ENCODE measurements around the gene TCHH.
"Not testable (repeated sequence)": the region's sequence is repeated elsewhere in the genome, so short reads cannot be mapped to it uniquely, and the experiment has no call there.

Gene TCHH

DNA sequence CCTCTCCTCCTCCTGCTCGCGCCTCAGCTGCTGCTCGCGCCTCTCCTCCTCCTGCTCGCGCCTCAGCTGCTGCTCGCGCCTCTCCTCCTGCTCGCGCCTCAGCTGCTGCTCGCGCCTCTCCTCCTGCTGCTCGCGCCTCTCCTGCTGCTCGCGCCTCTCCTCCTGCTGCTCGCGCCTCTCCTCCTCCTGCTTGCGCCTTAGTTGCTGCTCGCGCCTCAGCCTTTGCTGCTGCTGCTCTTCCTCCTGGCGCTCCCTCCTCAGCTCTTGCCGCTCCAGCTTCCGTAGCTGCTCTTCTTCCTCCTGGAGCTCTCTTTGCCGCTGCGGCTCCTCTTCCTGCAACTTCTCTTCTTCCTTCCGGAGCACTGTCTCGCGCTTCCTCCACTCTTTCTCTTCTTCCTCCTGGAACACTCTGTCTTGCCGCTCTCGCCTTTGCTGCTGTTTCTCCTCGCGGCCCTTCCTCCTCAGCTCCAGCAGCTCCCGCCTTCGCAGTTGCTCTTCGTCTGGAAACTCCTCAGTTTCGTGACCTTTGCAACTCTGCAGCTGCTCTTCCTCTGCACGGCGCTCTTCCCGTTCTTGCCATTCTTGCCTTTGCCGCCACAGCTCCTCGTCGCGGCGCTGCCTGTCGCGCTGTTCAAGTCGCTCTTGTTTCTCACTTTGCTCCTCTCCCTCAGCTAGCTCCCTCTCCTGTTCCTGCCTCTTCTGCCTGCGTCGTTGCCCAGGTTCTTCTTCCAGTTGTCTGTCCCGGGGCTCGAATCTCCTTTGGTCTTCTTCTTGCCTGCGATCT, 3.0 kb downstream of the TCHH start:
- no peak for DNase-seq (ENCODE audit: low read depth)

DNA sequence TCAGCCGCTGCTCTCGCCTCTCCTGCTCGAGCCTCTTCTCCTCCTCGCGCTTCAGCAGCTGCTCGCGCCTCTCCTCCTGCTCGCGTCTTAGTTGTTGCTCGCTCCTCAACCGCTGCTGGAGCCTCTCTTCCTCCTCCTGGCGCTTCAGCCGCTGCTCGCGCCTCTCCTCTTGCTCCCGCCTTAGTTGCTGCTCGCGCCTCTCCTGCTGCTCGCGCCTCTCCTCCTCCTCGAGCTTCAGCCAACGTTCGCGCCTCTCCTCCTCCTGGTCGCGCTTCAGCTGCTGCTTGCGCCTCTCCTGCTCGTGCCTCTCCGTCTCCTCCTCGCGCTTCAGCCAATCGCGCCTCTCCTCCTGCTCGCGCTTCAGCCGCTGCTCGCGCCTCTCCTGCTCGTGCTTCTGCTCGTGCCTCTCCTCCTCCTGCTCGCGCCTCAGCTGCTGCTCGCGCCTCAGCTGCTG, 3.7 kb downstream of the TCHH start:
- DNase-seq (ENCODE audit: low read depth): no peak

DNA sequence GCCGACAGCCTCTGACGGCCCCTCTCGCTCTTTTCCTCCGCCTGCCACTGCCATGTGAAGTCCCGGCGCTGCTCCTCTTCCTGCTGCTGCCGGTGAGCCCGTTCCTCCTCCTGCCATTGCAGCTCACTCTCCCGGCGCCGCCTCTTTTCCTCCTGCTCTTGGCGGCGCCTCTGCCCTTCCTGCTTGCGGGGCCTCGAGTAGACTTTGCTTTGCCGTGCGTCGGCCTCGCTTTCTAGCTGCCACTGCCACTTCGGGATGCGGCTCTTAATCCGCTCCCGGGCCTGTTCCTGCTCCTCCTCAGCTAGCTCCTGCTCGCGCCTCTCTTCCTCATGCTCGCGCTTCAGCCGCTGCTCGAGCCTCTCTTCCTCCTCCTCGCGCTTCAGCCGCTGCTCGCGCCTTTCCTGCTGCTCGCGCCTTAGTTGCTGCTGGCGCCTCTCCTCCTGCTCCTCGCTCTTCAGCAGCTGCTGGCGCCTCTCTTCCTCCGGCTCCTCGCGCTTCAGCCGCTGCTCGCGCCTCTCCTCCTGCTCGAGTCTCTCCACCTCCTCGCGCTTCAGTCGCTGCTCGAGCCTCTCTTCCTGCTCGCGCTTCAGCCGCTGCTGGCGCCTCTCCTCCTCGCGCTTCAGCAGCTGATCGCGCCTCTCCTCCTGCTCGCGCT, 4.3 kb downstream of the TCHH start:
- no peak for DNase-seq (ENCODE audit: low read depth)

DNA sequence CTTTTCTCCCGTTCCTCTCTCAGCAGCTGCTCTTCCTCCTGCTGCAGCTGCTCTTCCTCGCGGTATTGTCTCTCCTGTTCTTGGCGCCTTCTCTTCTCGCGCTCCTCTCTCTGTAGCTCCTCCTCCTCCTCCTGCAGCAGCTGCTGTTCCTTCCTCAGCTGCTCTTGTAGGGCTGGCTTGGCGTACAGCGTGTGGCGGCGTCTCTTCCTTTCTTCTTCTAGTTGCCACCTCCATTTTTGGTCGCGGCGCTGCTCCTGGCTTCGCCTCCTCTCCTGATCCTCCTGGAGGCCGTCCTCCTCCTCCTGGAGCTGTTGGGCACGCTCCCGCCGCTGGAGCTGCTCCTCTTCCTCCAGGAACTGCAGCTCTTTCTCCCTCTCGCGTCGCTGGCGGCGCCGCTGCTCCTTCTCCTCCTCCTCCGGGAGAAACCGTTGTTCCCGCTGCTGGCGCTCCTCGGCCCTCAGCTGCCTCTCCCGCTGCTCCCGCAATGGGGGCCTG, 4.8 kb downstream of the TCHH start:
- no peak for DNase-seq (ENCODE audit: low read depth)

DNA sequence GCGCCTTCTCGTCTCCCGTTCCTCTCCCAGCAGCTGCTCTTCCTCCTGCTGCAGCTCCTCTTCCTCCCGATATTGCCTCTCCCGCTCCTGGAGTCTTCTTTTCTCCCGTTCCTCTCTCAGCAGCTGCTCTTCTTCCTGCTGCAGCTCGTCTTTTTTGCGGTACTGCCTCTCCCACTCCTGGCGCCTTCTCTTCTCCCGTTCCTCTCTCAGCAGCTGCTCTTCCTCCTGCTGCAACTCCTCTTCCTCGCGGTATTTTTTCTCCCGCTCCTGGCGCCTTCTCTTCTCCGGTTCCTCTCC, 5.3 kb downstream of the TCHH start:
- DNase-seq (ENCODE audit: low read depth): no peak

DNA sequence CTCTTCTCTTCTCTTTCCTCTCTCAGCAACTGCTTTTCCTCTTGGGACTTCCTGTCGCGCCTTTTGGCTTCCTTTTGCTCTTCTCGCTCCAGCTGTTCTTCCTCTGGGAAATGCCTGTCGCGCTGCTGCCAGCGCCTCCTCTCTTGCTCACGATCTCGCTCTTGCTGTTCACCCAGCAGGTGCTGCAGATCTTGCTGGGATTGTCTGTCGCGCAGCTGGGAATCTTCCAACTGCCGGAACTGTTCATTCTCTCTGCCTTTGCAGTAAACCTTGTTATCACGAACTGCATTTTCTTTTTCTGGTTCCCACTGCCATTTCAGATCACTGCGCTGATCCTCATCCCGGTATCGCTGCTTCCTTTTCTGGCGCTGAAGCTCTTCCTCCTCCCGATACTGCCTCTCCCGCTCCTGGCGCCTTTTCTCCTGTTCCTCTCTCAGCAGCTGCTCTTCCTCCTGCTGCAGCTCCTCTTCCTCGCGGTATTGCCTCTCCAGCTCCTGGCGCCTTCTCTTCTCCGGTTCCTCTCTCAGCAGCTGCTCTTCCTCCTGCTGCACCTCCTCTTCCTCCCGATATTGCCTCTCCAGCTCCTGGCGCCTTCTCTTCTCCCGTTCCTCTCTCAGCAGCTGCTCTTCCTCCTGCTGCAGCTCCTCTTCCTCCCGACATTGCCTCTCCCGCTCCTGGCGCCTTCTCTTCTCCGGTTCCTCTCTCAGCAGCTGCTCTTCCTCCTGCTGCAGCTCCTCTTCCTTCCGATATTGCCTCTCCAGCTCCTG, 5.8 kb downstream of the TCHH start:
- no peak for DNase-seq (ENCODE audit: low read depth)

DNA sequence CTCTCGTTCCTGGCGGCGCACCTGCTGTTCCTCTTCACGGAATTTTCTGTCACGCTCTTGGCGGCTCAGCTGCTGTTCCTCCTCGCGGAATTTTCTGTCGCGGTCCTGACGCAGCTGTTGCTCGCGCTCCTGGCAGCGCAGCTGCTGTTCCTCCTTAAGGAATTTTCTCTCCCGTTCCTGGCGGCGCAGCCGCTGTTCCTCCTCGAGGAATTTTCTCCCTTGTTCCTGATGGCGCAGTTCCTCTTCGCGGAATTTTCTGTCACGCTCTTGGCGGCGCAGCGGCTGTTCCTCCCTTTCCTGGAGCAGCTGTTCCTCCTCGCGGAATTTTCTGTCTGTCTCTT, 6.4 kb downstream of the TCHH start:
- no peak for DNase-seq (ENCODE audit: low read depth)

DNA sequence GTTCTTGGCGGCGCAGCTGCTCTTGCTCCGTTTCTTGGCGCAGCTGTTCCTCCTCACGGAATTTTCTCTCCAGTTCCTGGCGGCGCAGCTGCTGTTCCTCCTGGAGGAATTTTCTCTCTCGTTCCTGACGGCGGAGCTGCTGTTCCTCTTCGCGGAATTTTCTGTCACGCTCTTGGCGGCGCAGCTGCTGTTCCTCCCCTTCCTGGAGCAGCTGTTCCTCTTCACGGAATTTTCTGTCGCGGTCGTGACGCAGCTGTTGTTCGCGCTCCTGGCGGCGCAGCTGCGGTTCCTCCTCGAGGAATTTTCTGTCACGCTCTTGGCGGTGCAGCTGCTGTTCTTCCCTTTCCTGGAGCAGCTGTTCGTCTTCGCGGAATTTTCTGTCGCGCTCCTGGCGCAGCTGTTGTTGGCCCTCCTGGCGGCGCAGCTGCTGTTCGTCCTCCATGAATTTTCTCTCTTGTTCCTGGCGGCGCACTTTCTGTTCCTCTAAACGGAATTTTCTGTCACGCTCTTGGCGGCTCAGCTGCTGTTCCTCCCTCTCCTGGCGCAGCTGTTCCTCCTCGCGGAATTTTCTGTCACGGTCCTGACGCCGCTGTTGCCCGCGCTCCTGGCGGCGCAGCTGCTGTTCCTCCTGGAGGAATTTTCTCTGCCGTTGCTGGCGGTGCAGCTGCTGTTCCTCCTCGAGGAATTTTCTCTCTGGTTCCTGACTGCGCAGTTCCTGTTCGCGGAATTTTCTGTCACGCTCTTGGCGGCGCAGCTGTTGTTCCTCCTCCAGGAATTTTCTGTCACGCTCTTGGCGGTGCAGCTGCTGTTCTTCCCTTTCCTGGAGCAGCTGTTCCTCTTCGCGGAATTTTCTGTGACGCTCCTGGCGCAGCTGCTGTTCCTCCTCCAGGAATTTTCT, 7.0 kb downstream of the TCHH start:
- DNase-seq (ENCODE audit: low read depth): no peak

- no peak for DNase-seq (ENCODE audit: low read depth)
Observed at GRCh38 chr1:152107031-152107983, 7.9 kb downstream of the TCHH start.

DNA sequence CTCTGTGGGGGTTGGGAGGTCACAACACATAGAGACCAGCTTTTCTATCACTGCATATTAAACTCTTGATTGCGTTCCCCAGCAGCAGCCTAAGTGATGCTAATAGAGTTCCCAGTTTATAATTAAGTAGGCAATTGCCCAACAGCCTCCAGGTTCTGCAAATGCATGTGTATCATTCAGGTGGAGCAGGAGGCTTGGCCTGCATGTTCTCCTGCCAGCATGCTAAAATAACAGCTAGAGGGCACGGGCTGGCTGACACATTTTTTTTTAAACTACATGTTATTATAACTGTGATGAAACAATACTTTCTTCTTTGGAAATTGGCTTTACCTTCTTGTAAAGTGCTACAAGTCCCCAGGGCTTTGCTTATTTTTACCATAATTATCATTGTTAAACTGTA, 10.4 kb downstream of the TCHH start:
- DNase-seq (ENCODE audit: low read depth): no peak

GRCh38 chr1:152096931-152097330, 18.3 kb downstream of the TCHH start:
- no peak for DNase-seq (ENCODE audit: low read depth)

GRCh38 chr1:152089014-152089674, 26.1 kb downstream of the TCHH start, which contains the start of gene TCHHL1:
Gene TCHHL1 (minus strand): TSS chr1:152089064. CDS start chr1:152088143, 921 bp downstream.
- DNase-seq (ENCODE audit: low read depth): no peak

DNA sequence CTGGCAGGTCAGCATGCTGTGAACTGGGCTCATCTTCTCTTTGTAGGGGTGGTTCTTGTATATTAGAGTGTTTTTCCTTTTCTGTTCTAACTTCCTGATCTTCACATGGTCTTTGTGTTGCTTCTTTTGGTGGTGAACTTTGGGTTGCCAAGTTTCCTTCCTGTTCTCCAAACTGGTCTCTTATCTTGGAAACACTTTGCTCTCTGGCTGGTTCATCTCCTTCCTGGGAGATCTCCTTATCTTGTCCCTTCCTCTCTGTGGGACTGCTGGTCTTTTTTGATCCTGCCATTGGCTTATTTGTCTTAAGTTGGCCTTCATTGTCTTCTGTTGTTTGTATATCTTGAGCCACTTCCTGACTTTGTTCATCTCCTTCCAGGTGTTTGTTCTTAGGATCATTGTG, 28.5 kb downstream of the TCHH start:
- no peak for DNase-seq (ENCODE audit: low read depth)

DNA sequence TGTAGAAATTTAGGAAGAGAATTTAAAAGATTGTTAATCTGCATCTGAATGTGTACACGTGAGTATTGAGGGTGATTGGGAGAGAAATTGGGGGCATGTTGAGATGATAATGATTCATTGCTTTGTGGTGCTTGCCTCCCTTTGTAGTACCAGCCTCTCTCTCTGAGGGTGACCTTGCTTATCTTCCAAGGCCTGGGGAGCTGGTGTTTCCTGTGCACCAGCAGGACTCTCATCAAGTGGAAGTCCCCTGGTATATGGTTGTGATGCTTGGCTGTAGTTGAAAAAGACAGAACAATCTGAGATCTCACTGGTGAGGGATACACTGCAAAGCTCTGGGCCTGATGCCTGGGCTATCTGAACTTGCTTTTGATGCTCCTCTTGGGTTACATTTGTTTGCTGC, 30.4 kb downstream of the TCHH start:
- no peak for DNase-seq (ENCODE audit: low read depth)

GRCh38 chr1:152081026-152081425, 34.2 kb downstream of the TCHH start:
- DNase-seq (ENCODE audit: low read depth): not testable (repeated sequence)

DNA sequence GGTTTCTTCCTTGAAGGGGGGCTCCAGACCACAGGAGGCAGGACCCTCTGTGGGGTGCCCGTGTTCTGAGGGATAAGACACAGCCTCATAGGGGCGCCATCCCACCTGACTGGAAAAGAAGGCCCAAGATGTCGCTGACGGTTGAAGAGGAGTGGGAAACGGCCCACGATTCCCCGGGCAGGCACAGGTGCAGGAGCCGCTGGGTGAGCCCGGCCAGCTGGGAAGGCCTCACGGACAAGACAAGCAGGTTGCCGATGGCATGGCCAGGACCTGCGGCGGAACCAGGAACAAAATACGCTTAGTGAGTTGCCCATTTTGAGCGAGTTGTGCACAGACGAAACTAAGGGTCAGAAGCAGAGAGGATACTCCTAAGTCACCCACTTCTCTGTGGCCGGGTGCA, 34.8 kb downstream of the TCHH start:
- not testable (repeated sequence) for DNase-seq (ENCODE audit: low read depth)

- DNase-seq (ENCODE audit: low read depth): no peak
Observed at GRCh38 chr1:152078831-152079441, 36.3 kb downstream of the TCHH start.

DNA sequence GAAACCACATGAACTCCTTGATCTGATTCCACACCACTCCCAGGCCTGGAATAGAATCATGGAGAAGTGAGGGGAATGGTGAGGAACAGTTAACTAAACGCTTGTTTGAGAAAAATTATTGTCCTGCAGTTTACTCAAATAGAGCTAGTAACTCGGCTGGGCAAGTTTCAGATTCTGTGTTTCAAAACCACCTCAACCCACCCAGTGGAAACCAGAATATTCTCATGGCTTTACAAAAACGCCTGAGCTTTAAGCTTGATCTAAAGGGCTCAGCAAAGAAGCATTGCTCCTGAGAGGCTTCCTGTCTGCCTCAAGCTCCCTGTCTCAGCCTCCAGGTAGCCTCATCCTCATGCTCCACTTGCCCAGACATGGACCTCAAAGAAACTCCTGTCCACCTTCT, 42.9 kb downstream of the TCHH start:
- no peak for DNase-seq (ENCODE audit: low read depth)

GRCh38 chr1:152071123-152071522, 44.1 kb downstream of the TCHH start:
- no peak for DNase-seq (ENCODE audit: low read depth)

DNA sequence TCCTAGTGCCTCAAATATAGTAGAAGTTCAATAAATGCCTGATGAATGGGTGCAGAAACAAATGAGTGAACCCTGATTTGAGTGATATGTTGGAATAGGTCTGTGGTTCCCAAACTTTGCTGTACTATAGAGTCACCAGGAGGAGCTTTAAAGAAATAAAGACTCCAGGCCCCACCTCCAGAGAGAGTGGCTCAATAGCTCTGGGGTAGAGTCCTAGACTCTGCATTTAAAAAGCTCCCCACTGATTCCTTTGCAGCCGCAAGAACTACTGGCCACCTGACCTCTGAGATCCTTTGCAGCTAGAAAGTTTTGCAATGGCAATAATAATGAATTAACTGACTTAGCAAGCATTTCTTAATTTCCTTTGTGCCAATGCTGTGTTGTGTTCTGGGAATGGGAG, 47.3 kb downstream of the TCHH start:
- DNase-seq (ENCODE audit: low read depth): no peak
